ENCODE data around the gene AK4. TPM values are rescaled to one million over a fixed set of nuclear protein-coding genes. Genes with fewer than 3 reads are reported as not detected.
"Not testable (repeated sequence)": the region's sequence is repeated elsewhere in the genome, so short reads cannot be mapped to it uniquely, and the experiment has no call there.

The AK4 gene
- total RNA-seq (2014; rRNA removed; shearing (Covaris generic)): under 0.01 and 0.21 TPM in 2 replicates

DNA sequence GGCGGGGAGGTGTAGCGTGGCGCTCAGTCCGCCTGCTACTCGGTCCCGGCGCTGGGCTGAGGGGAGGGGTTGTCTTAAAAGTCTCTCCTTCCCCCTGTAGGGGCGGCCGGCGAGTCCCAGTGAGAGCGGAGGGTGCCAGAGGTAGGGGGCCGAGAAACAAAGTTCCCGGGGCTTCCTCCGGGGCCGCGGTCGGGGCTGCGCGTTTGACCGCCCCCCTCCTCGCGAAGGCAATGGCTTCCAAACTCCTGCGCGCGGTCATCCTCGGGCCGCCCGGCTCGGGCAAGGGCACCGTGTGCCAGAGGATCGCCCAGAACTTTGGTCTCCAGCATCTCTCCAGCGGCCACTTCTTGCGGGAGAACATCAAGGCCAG lies at the start of gene AK4:
AK4 (plus strand) TSS at position 26 of the 370 bp plus-strand sequence; CDS start at position 231, 205 bp downstream.
- H3K4me1 ChIP-seq (replicated peaks); H3K36me3 ChIP-seq; H3K9me3 ChIP-seq (replicated peaks); DNase-seq (ENCODE audit: low read depth in 1 of 2, low spot score in 2 of 2); H3K27ac ChIP-seq: not testable (repeated sequence)
- peaks cover 49% of the 10 kb centered on the region for H3K27me3 ChIP-seq (replicated peaks)
- H3K4me3 ChIP-seq: peak within 1 kb of the TSS; percentile 9

DNA sequence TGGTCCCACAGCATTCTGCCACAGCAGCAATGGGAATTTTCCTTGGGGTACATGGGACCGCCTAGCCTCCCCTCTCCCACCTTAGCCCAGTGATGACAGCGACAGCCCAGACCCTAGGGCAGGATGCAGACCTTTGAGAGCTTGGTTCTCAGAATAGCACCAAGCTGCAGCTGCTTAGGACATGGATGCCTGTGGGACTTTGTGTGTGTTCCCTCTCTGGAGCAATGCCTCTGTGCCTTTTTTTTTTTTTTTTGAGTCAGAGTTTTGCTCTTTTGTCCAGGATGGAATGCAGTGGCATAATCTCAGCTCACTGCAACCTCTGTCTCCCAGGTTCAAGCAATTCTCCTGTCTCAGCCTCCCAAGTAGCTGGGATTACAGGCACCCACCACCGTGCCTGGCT lies 44.2 kb upstream of the AK4 start:
- H3K27ac ChIP-seq: no peak overlapping the region
- no peaks in the 10 kb centered on the region for H3K36me3 ChIP-seq
- H3K4me1 ChIP-seq (replicated peaks): no peaks in the 10 kb centered on the region
- H3K9me3 ChIP-seq (replicated peaks): no peaks in the 10 kb centered on the region
- H3K4me3 ChIP-seq: no peak overlapping the region
- no peak for DNase-seq (ENCODE audit: low read depth in 1 of 2, low spot score in 2 of 2)
- H3K27me3 ChIP-seq (replicated peaks): no peaks in the 10 kb centered on the region

DNA sequence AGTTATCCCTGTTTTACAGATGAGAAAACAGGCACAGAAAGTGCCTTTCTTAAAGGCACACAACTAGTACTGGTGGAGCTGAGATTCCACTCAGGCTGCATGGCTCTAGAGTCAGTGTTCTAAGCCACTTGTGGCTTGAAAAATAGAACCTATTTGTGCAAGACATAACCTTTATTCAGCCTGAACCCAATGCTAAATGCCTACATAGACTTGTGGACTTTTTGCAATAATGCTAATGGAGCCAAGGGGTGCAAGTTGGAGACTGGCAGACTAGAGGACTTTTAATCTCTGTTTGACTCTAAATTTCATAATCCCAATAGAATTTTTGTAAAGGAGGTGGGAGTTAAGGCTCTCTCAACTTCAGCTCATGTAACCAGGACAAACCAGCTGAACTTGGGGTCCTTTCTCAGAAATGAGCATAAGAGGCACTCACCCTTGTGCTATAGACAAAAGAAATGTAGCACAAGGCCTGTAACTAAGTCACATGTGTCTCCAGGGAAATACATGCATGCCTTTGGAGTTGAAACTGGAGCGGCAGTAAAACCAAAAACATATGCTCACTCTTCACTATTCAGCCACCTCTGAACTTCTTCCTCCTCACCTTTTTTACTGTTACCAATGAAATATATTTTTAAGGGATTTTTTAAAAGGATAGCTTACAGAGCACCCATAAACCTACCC lies 43.0 kb upstream of the AK4 start:
- no peaks in the 10 kb centered on the region for H3K9me3 ChIP-seq (replicated peaks)
- H3K4me1 ChIP-seq (replicated peaks): no peaks in the 10 kb centered on the region
- no peaks in the 10 kb centered on the region for H3K36me3 ChIP-seq
- no peak for DNase-seq (ENCODE audit: low read depth in 1 of 2, low spot score in 2 of 2)
- H3K27ac ChIP-seq: no peak overlapping the region
- H3K27me3 ChIP-seq (replicated peaks): no peaks in the 10 kb centered on the region
- no peak overlapping the region for H3K4me3 ChIP-seq

DNA sequence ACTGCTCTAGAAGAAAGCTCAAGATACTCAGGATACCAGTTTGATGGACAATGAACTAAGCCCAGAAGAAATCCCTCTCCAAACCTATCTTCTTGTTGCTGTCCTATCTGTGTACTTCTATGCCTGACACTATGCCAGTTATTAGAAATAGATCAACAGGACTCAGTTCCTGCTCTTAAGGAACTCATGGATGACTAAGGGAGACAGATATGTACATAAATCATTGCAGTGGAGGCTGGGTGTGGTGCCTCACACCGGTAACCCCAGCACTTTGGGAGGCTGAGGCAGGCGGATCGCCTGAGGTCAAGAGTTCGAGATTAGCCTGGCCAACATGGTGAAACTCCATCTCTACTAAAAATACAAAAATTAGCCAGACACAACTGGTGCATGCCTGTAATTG lies 42.4 kb upstream of the AK4 start:
- H3K36me3 ChIP-seq: no peaks in the 10 kb centered on the region
- no peak for DNase-seq (ENCODE audit: low read depth in 1 of 2, low spot score in 2 of 2)
- no peak overlapping the region for H3K4me3 ChIP-seq
- no peaks in the 10 kb centered on the region for H3K27me3 ChIP-seq (replicated peaks)
- no peak overlapping the region for H3K27ac ChIP-seq
- H3K4me1 ChIP-seq (replicated peaks): no peaks in the 10 kb centered on the region
- H3K9me3 ChIP-seq (replicated peaks): no peaks in the 10 kb centered on the region

- DNase-seq (ENCODE audit: low read depth in 1 of 2, low spot score in 2 of 2): no peak
- Histone ChIP-seq H3K36me3 (no peaks in the 10 kb centered on the region), H3K27me3 (replicated peaks) (no peaks in the 10 kb centered on the region), H3K4me1 (replicated peaks) (no peaks in the 10 kb centered on the region), H3K27ac (no peak overlapping the region), H3K9me3 (replicated peaks) (no peaks in the 10 kb centered on the region), H3K4me3 (no peak overlapping the region)
These were observed 39.9 kb upstream of the AK4 start for GRCh38 chr1:65108025-65108642.

DNA sequence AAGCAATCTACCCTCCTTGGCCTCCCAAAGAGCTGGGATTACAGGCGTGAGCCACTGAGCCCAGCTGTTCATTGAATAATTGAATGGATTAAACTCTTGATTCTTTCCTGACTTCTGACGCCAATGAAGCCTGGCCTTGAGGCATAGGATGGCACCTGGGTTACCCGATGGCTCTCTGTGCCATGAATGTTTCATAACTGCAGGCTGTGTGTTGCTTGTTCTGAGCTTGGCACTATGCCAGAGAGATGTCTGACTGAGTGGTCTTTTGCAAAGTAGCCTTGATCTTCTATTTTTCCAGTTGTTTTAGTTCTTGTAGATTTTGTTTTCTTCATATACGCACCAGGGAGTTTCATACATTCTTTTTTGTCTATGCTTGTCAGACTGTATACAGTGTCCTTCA lies 38.5 kb upstream of the AK4 start:
- no peaks in the 10 kb centered on the region for H3K4me1 ChIP-seq (replicated peaks)
- H3K27me3 ChIP-seq (replicated peaks): no peaks in the 10 kb centered on the region
- no peaks in the 10 kb centered on the region for H3K9me3 ChIP-seq (replicated peaks)
- H3K36me3 ChIP-seq: no peaks in the 10 kb centered on the region
- no peak for DNase-seq (ENCODE audit: low read depth in 1 of 2, low spot score in 2 of 2)
- no peak overlapping the region for H3K27ac ChIP-seq
- no peak overlapping the region for H3K4me3 ChIP-seq

GRCh38 chr1:65112811-65113210 lies 35.2 kb upstream of the AK4 start:
- H3K4me1 ChIP-seq (replicated peaks): no peaks in the 10 kb centered on the region
- H3K27me3 ChIP-seq (replicated peaks): no peaks in the 10 kb centered on the region

GRCh38 chr1:65113298-65113697 lies 34.7 kb upstream of the AK4 start:
- H3K27ac ChIP-seq: no peak overlapping the region
- no peaks in the 10 kb centered on the region for H3K9me3 ChIP-seq (replicated peaks)
- DNase-seq (ENCODE audit: low read depth in 1 of 2, low spot score in 2 of 2): no peak
- H3K4me1 ChIP-seq (replicated peaks): no peaks in the 10 kb centered on the region
- H3K36me3 ChIP-seq: no peaks in the 10 kb centered on the region
- no peak overlapping the region for H3K4me3 ChIP-seq
- no peaks in the 10 kb centered on the region for H3K27me3 ChIP-seq (replicated peaks)

More at GRCh38 chr1:65112811-65113210, 35.2 kb upstream of the AK4 start:
- Histone ChIP-seq H3K4me3 (no peak overlapping the region), H3K36me3 (no peaks in the 10 kb centered on the region), H3K27ac (no peak overlapping the region), H3K9me3 (replicated peaks) (no peaks in the 10 kb centered on the region)
- no peak for DNase-seq (ENCODE audit: low read depth in 1 of 2, low spot score in 2 of 2)

DNA sequence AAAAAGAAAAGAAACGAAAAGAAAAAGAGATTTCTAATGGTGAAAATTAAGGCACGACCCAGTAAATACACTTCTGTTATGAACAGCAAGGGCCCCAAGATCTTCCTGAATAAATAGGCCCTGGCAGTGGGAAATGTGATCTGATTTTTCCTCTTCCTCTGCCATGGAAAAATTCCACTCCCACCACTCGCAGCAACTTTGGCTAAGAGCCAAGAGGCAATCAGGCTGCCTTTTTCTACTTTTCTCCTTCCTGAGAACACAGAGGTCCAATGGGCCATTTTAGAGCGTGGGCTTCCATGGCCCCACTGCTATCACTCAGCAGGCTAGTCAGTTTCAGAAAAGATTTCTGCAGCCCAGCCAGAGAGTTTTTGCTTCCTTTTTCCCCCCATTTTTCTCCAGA lies 33.7 kb upstream of the AK4 start:
- no peak overlapping the region for H3K4me3 ChIP-seq
- H3K4me1 ChIP-seq (replicated peaks): no peaks in the 10 kb centered on the region
- H3K36me3 ChIP-seq: no peaks in the 10 kb centered on the region
- H3K27me3 ChIP-seq (replicated peaks): no peaks in the 10 kb centered on the region
- no peak overlapping the region for H3K27ac ChIP-seq
- no peak for DNase-seq (ENCODE audit: low read depth in 1 of 2, low spot score in 2 of 2)
- H3K9me3 ChIP-seq (replicated peaks): no peaks in the 10 kb centered on the region

- DNase-seq (ENCODE audit: low read depth in 1 of 2, low spot score in 2 of 2): no peak
- Histone ChIP-seq H3K4me1 (replicated peaks) (no peaks in the 10 kb centered on the region), H3K27me3 (replicated peaks) (no peaks in the 10 kb centered on the region), H3K27ac (no peak overlapping the region), H3K9me3 (replicated peaks) (no peaks in the 10 kb centered on the region), H3K36me3 (no peaks in the 10 kb centered on the region), H3K4me3 (no peak overlapping the region)
These were observed 28.1 kb upstream of the AK4 start for GRCh38 chr1:65119951-65120350.

DNA sequence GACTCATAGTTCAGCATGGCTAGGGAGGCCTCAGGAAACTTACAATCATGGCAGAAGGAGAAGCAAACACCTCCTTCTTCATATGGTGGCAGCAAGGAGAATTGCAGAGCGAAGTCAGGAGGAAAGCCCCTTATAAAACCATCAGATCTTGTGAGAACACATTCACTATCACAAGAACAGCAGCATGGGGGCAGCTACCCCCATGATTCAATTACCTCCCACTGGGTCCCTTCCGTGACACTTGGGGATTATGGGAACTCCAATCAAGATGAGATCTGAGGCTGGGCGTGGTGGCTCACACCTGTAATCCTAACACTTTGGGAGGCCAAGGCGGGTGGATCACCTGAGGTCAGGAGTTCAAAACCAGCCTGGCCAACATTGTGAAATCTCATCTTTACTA lies 18.9 kb upstream of the AK4 start:
- H3K4me1 ChIP-seq (replicated peaks); H3K27ac ChIP-seq; DNase-seq (ENCODE audit: low read depth in 1 of 2, low spot score in 2 of 2); H3K4me3 ChIP-seq; H3K9me3 ChIP-seq (replicated peaks); H3K36me3 ChIP-seq; H3K27me3 ChIP-seq (replicated peaks): not testable (repeated sequence)

DNA sequence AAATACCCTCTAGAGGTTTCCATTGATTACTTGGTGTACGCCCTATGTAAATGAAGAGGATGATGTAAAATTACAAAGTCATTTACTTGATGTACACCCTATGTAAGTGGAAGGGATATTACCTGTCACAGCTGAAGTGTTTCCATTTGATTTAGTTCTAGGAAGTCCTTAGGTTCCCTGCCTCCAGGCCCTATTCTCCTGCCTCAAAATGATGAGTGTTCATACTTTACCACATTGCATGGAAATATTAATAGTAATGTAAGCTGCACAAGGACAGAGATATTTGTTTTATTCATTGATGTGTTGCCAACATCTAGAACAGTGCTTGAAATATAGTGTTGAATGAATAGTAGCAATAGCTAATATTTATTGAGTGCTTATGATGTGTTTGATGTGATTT lies 9.5 kb upstream of the AK4 start:
- Histone ChIP-seq H3K27me3 (replicated peaks) (0 out of 2 replicates have a peak, but pooled peaks cover 2% of the 10 kb centered on the region), H3K36me3 (no peaks in the 10 kb centered on the region), H3K4me3 (no peak overlapping the region), H3K9me3 (replicated peaks) (no peaks in the 10 kb centered on the region), H3K4me1 (replicated peaks) (no peaks in the 10 kb centered on the region), H3K27ac (no peak overlapping the region)
- no peak for DNase-seq (ENCODE audit: low read depth in 1 of 2, low spot score in 2 of 2)

GRCh38 chr1:65139793-65140192 lies 8.2 kb upstream of the AK4 start:
- not testable (repeated sequence) for DNase-seq (ENCODE audit: low read depth in 1 of 2, low spot score in 2 of 2); H3K4me1 ChIP-seq (replicated peaks); H3K4me3 ChIP-seq; H3K27me3 ChIP-seq (replicated peaks); H3K27ac ChIP-seq; H3K9me3 ChIP-seq (replicated peaks); H3K36me3 ChIP-seq

DNA sequence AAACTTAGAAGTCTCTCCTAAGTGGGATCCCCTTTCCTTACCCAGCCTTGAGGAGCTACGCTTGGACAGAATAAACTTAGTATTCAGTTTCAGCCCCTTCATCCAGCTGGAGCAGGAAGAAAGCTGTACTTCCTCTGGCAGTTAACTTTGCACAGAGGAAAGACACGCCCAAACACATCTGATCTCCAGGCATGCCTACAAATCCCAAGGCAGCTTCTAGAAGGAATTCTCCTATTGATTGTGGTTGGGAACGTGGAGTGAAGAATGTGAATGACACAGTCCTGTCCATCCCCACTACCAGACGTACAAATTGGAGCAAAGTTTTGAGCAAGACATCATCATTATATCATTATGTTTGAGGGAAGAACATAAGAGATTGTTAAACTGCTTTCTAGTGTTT lies 6.6 kb upstream of the AK4 start:
- Histone ChIP-seq H3K27ac (no peak overlapping the region), H3K9me3 (replicated peaks) (no peaks in the 10 kb centered on the region), H3K4me1 (replicated peaks) (no peaks in the 10 kb centered on the region), H3K36me3 (no peaks in the 10 kb centered on the region), H3K4me3 (no peak overlapping the region), H3K27me3 (replicated peaks) (peaks cover 9% of the 10 kb centered on the region)
- no peak for DNase-seq (ENCODE audit: low read depth in 1 of 2, low spot score in 2 of 2)

- H3K27me3 ChIP-seq (replicated peaks): peaks cover 14% of the 10 kb centered on the region
- no peak for DNase-seq (ENCODE audit: low read depth in 1 of 2, low spot score in 2 of 2)
- no peak overlapping the region for H3K27ac ChIP-seq
- H3K4me3 ChIP-seq: no peak overlapping the region
- no peaks in the 10 kb centered on the region for H3K36me3 ChIP-seq
- H3K4me1 ChIP-seq (replicated peaks): no peaks in the 10 kb centered on the region
- H3K9me3 ChIP-seq (replicated peaks): no peaks in the 10 kb centered on the region
These were observed 6.1 kb upstream of the AK4 start for GRCh38 chr1:65141918-65142317.

Measured in SJSA1 (cell line).